Liver (tissue), 9 donors: ENCODE data around the gene CIB4. TPM values are rescaled to one million over a fixed set of nuclear protein-coding genes. Genes with fewer than 3 reads are reported as not detected.

ENCODE experiments used
- DNase-seq: peaks from one replicate; pipeline ENCODE4 v3.0.0-alpha.2; 2017; ENCODE audit warnings: low spot score
- H3K27ac ChIP-seq, 2 donors: one replicate each; pipeline ENCODE4 v1.7.0; 2013; ENCODE audit warnings: inconsistent platforms in 2 of 2, low read length in 2 of 2, control low read depth in 1 of 2, low read depth in 1 of 2, mild to moderate bottlenecking in 1 of 2
- H3K27me3 ChIP-seq, 4 donors: one replicate each; pipeline versions ENCODE4 v1.6.1 to v1.7.0; 2013; ENCODE audit warnings: low read length in 3 of 4, inconsistent platforms in 1 of 4, mild to moderate bottlenecking in 1 of 4, moderate library complexity in 1 of 4; ENCODE audit not compliant: control insufficient read depth in 4 of 4, insufficient read depth in 4 of 4
- H3K36me3 ChIP-seq, 4 donors: one replicate each; pipeline versions ENCODE4 v1.6.1 to v1.7.0; 2013; ENCODE audit warnings: low read length in 3 of 4, mild to moderate bottlenecking in 3 of 4, low read depth in 1 of 4, moderate library complexity in 1 of 4; ENCODE audit not compliant: control insufficient read depth in 4 of 4, insufficient read depth in 3 of 4
- H3K4me1 ChIP-seq, 4 donors: one replicate each; pipeline versions ENCODE4 v1.6.1 to v1.7.0; 2013; ENCODE audit warnings: low read length in 3 of 4, mild to moderate bottlenecking in 3 of 4, moderate library complexity in 1 of 4; ENCODE audit not compliant: control insufficient read depth in 4 of 4, insufficient read depth in 4 of 4
- H3K4me3 ChIP-seq, 3 donors: one replicate each; pipeline versions ENCODE4 v1.6.1 to v1.7.0; 2013; ENCODE audit warnings: low read length in 3 of 3, control low read depth in 1 of 3, low read depth in 1 of 3, mild to moderate bottlenecking in 1 of 3
- H3K9ac ChIP-seq, 2 donors: one replicate each; pipeline ENCODE4 v1.7.0; 2013; ENCODE audit warnings: low read length in 2 of 2, mild to moderate bottlenecking in 2 of 2, moderate library complexity in 2 of 2, control low read depth in 1 of 2, low read depth in 1 of 2
- H3K9me3 ChIP-seq, 4 donors: one replicate each; pipeline versions ENCODE4 v1.6.1 to v1.7.0; 2013; ENCODE audit warnings: low read length in 3 of 4; ENCODE audit not compliant: control insufficient read depth in 4 of 4
- EGR1 ChIP-seq, 2 donors: IDR thresholded peaks; 2 replicates each; pipeline ENCODE4 v1.6.1; 2016 to 2018; ENCODE audit warnings: antibody characterized with exemption in 2 of 2, low read depth in 2 of 2
- FOXA1 ChIP-seq: IDR thresholded peaks from 2 replicates; pipeline ENCODE4 v1.6.1; 2016; ENCODE audit warnings: antibody characterized with exemption
- FOXA2 ChIP-seq: IDR thresholded peaks from 2 replicates; pipeline ENCODE4 v1.6.1; 2016; ENCODE audit warnings: antibody characterized with exemption
- GABPA ChIP-seq, 2 donors: IDR thresholded peaks in 1 of 2; conservative IDR thresholded peaks in 1 of 2; 2 replicates each; pipeline ENCODE4 v1.6.1; 2016; ENCODE audit warnings: antibody characterized with exemption in 2 of 2, mild to moderate bottlenecking in 1 of 2, moderate library complexity in 1 of 2
- HNF4A ChIP-seq, 2 donors: conservative IDR thresholded peaks; 2 replicates each; pipeline ENCODE4 v1.6.1; 2016; ENCODE audit warnings: antibody characterized with exemption in 2 of 2, mild to moderate bottlenecking in 2 of 2
- HNF4G ChIP-seq: IDR thresholded peaks from 2 replicates; pipeline ENCODE4 v1.6.1; 2016; ENCODE audit warnings: antibody characterized with exemption
- JUND ChIP-seq, 2 donors: IDR thresholded peaks; 2 replicates each; pipeline ENCODE4 v1.6.1; 2016; ENCODE audit warnings: antibody characterized with exemption in 2 of 2
- NR2F2 ChIP-seq: IDR thresholded peaks from 2 replicates; pipeline ENCODE4 v1.6.1; 2016; ENCODE audit warnings: antibody characterized with exemption
- RAD21 ChIP-seq, 2 donors: IDR thresholded peaks; 2 replicates each; pipeline ENCODE4 v1.6.1; 2016; ENCODE audit warnings: antibody characterized with exemption in 2 of 2, mild to moderate bottlenecking in 2 of 2
- RXRA ChIP-seq, 2 donors: IDR thresholded peaks; 2 replicates each; pipeline ENCODE4 v1.6.1; 2017 to 2018; ENCODE audit warnings: antibody characterized with exemption in 2 of 2, mild to moderate bottlenecking in 1 of 2
- SP1 ChIP-seq: IDR thresholded peaks from 2 replicates; pipeline ENCODE4 v1.6.1; 2018; ENCODE audit warnings: antibody characterized with exemption, mild to moderate bottlenecking
- TAF1 ChIP-seq: conservative IDR thresholded peaks from 2 replicates; pipeline ENCODE4 v1.6.1; 2016; ENCODE audit warnings: antibody characterized with exemption, mild to moderate bottlenecking
- YY1 ChIP-seq: IDR thresholded peaks from 2 replicates; pipeline ENCODE4 v1.6.1; 2016; ENCODE audit warnings: antibody characterized with exemption, mild to moderate bottlenecking
- WGBS: extraction: QIAGEN DNeasy Blood & Tissue Kit; methylation state at CpG from one replicate; pipeline ENCODE4 v1.1.7; 2013; 5-methylcytosine and 5-hydroxymethylcytosine counted together
- polyA plus RNA-seq, 2 donors: library from polyadenylated mRNA; stranded (reverse) in 1 of 2; unstranded in 1 of 2; fragments of 200-250 nt in 1 of 2; fragments of >200 nt in 1 of 2; fragmentation: Nextera tagmentation in 1 of 2; extraction: Ambion mirVana in 1 of 2; gene quantifications; one replicate each; pipeline versions ENCODE4 v1.2.1 to v1.2.3, GENCODE V29; 2013 to 2015
- total RNA-seq, 2 donors: library from RNA; depleted of rRNA; stranded (reverse); fragments of >200 nt; gene quantifications; one replicate each; pipeline ENCODE4 v1.2.3, GENCODE V29; 2014
- TF ChIP-seq, protein P1 (sequence below): IDR thresholded peaks from 2 replicates; pipeline ENCODE4 v1.6.1; 2016; ENCODE audit warnings: antibody characterized with exemption
- TF ChIP-seq, protein P2 (sequence below): IDR thresholded peaks from 2 replicates; pipeline ENCODE4 v1.6.1; 2016; ENCODE audit warnings: antibody characterized with exemption, mild to moderate bottlenecking
- TF ChIP-seq, protein P3 (sequence below): fragments of 150-350 bp; IDR thresholded peaks from 2 replicates; pipeline ENCODE4 v1.5.1; 2017; ENCODE audit warnings: improper control_type of control experiment, low read depth, low read length; ENCODE audit not compliant: missing input control
- TF ChIP-seq, protein P4 (sequence below): IDR thresholded peaks from 2 replicates; pipeline ENCODE4 v1.6.1; 2016; ENCODE audit warnings: antibody characterized with exemption
- TF ChIP-seq, protein P5 (sequence below): IDR thresholded peaks from 2 replicates; pipeline ENCODE4 v1.6.1; 2016; ENCODE audit warnings: antibody characterized with exemption
- donor health status: healthy.
- donor health status: healthy.
- donor health status: healthy.
- donor health status: healthy.
- donor health status: healthy.

CIB4 gene
- total and polyA plus RNA-seq, 4 donors: not detected

DNA sequence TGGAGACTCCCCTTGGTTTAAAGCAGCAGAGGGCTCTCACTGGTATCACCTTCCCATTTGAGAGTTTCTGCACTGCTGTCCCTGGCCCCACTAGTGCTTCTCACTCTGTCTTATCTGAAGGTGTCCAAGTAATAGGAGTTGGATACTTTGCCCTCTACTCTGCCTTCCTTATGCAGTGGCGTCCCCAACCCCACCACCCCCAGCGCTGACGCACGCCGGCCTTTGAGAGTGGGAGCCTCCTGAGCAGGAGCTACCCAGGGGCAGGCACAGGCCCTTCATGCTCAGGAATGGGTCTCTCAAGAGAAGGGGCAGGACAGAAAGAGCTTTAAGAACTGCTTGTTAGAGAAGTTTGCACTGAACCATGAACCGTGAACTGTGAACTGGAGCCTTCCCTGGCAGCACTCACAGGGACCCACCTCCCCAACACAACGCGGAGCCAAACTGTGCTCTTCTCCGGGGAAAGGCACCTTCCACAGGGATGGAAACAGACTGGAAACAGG is 3.3 kb downstream of the CIB4 start:
- no peak overlapping the region for H3K27ac ChIP-seq
- WGBS: 90% methylated on average over 9 of the region's 9 CpGs
- no peaks in the 10 kb centered on the region for H3K4me1 ChIP-seq
- no peaks in the 10 kb centered on the region for H3K36me3 ChIP-seq
- no peak overlapping the region for H3K4me3 ChIP-seq
- H3K9me3 ChIP-seq: no peaks in the 10 kb centered on the region
- H3K9ac ChIP-seq: no peak overlapping the region
- no peak for DNase-seq
- peaks cover 0 to 6% (median 0%) of the 10 kb centered on the region in 4 donors for H3K27me3 ChIP-seq
- no peak for TF ChIP-seq JUND (IDR thresholded peaks at IDR 0.05)
- TF ChIP-seq, protein P1, sequence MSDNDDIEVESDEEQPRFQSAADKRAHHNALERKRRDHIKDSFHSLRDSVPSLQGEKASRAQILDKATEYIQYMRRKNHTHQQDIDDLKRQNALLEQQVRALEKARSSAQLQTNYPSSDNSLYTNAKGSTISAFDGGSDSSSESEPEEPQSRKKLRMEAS: no peak
- no peak for TF ChIP-seq SP1
- TF ChIP-seq RAD21 (IDR thresholded peaks at IDR 0.05): no peak
- TF ChIP-seq, protein P2, sequence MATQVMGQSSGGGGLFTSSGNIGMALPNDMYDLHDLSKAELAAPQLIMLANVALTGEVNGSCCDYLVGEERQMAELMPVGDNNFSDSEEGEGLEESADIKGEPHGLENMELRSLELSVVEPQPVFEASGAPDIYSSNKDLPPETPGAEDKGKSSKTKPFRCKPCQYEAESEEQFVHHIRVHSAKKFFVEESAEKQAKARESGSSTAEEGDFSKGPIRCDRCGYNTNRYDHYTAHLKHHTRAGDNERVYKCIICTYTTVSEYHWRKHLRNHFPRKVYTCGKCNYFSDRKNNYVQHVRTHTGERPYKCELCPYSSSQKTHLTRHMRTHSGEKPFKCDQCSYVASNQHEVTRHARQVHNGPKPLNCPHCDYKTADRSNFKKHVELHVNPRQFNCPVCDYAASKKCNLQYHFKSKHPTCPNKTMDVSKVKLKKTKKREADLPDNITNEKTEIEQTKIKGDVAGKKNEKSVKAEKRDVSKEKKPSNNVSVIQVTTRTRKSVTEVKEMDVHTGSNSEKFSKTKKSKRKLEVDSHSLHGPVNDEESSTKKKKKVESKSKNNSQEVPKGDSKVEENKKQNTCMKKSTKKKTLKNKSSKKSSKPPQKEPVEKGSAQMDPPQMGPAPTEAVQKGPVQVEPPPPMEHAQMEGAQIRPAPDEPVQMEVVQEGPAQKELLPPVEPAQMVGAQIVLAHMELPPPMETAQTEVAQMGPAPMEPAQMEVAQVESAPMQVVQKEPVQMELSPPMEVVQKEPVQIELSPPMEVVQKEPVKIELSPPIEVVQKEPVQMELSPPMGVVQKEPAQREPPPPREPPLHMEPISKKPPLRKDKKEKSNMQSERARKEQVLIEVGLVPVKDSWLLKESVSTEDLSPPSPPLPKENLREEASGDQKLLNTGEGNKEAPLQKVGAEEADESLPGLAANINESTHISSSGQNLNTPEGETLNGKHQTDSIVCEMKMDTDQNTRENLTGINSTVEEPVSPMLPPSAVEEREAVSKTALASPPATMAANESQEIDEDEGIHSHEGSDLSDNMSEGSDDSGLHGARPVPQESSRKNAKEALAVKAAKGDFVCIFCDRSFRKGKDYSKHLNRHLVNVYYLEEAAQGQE: no peak

DNA sequence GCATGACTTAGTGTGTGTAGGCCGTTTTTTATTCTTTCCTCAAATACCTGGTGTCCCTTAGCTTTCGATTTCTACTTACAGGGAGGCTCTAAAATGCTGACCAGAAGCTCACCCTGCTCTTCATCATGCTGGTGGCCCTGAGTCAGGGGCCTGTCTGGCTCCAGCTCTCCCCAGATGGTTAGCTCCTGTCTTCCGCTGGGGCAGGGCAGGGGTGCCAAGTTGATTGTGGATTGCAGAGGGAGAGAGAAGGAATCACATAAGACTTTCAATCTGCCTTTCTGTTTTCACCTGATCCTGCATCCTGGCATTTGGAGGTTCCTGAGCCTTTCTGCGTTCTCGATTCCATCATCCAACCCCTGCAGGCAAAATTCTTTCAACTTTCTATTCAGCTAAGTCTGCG is 4.2 kb downstream of the CIB4 start:
- WGBS: 83% methylated on average over 6 of the region's 6 CpGs
- Histone ChIP-seq H3K4me1 (no peaks in the 10 kb centered on the region), H3K36me3 (no peaks in the 10 kb centered on the region), H3K9ac (no peak overlapping the region), H3K4me3 (no peak overlapping the region), H3K27me3 (peaks cover 0 to 2% (median 0%) of the 10 kb centered on the region in 4 donors), H3K27ac (no peak overlapping the region), H3K9me3 (no peaks in the 10 kb centered on the region)
- no peak for DNase-seq
- TF ChIP-seq RAD21 (IDR thresholded peaks at IDR 0.05) (no peak), FOXA1 (no peak), HNF4G (no peak), SP1 (no peak), JUND (IDR thresholded peaks at IDR 0.05) (no peak), TAF1 (no peak), FOXA2 (no peak), GABPA (IDR thresholded peaks at IDR 0.05 in 1 of 2, conservative IDR thresholded peaks at IDR 0.05 in 1 of 2) (no peak), RXRA (IDR thresholded peaks at IDR 0.05) (no peak), HNF4A (conservative IDR thresholded peaks at IDR 0.05) (no peak), YY1 (no peak), EGR1 (IDR thresholded peaks at IDR 0.05; ENCODE audit: low read depth in 2 of 2) (no peak), NR2F2 (no peak)
- TF ChIP-seq, protein P1: no peak
- TF ChIP-seq, protein P2: no peak
- TF ChIP-seq, protein P3, sequence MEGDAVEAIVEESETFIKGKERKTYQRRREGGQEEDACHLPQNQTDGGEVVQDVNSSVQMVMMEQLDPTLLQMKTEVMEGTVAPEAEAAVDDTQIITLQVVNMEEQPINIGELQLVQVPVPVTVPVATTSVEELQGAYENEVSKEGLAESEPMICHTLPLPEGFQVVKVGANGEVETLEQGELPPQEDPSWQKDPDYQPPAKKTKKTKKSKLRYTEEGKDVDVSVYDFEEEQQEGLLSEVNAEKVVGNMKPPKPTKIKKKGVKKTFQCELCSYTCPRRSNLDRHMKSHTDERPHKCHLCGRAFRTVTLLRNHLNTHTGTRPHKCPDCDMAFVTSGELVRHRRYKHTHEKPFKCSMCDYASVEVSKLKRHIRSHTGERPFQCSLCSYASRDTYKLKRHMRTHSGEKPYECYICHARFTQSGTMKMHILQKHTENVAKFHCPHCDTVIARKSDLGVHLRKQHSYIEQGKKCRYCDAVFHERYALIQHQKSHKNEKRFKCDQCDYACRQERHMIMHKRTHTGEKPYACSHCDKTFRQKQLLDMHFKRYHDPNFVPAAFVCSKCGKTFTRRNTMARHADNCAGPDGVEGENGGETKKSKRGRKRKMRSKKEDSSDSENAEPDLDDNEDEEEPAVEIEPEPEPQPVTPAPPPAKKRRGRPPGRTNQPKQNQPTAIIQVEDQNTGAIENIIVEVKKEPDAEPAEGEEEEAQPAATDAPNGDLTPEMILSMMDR: no peak
- TF ChIP-seq, protein P4, sequence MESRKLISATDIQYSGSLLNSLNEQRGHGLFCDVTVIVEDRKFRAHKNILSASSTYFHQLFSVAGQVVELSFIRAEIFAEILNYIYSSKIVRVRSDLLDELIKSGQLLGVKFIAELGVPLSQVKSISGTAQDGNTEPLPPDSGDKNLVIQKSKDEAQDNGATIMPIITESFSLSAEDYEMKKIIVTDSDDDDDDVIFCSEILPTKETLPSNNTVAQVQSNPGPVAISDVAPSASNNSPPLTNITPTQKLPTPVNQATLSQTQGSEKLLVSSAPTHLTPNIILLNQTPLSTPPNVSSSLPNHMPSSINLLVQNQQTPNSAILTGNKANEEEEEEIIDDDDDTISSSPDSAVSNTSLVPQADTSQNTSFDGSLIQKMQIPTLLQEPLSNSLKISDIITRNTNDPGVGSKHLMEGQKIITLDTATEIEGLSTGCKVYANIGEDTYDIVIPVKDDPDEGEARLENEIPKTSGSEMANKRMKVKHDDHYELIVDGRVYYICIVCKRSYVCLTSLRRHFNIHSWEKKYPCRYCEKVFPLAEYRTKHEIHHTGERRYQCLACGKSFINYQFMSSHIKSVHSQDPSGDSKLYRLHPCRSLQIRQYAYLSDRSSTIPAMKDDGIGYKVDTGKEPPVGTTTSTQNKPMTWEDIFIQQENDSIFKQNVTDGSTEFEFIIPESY: no peak
- TF ChIP-seq, protein P5, sequence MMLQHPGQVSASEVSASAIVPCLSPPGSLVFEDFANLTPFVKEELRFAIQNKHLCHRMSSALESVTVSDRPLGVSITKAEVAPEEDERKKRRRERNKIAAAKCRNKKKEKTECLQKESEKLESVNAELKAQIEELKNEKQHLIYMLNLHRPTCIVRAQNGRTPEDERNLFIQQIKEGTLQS: no peak
